ENCODE measurements around the gene SLC9C2.

DNA sequence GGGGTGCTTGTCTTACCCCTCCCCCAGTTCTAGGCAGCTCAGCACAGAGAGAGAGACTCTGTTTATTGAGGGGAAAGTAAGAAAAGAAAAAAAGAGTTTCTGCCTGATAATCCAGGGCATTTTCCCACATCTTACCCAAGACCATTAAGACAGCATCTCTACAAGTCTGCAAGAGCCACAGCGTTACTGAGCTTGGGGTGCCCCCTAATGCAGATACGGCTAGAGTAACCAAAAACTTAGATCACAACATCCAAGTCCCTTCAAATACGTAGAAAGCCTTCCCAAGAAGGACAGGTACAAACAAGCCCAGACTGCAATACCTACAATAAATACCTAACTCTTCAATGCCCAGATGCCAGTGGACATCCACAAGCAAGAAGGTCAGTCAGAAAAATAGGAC, 26.0 kb upstream of the SLC9C2 start:
- TF ChIP-seq POLR2A (IDR thresholded peaks at IDR 0.05) (no peak), EP300 (IDR thresholded peaks at IDR 0.05) (no peak)
- TF ChIP-seq, protein P1, sequence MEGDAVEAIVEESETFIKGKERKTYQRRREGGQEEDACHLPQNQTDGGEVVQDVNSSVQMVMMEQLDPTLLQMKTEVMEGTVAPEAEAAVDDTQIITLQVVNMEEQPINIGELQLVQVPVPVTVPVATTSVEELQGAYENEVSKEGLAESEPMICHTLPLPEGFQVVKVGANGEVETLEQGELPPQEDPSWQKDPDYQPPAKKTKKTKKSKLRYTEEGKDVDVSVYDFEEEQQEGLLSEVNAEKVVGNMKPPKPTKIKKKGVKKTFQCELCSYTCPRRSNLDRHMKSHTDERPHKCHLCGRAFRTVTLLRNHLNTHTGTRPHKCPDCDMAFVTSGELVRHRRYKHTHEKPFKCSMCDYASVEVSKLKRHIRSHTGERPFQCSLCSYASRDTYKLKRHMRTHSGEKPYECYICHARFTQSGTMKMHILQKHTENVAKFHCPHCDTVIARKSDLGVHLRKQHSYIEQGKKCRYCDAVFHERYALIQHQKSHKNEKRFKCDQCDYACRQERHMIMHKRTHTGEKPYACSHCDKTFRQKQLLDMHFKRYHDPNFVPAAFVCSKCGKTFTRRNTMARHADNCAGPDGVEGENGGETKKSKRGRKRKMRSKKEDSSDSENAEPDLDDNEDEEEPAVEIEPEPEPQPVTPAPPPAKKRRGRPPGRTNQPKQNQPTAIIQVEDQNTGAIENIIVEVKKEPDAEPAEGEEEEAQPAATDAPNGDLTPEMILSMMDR (IDR thresholded peaks at IDR 0.05), result no peak
